RWPE1 (cell line): Measurements from ENCODE around the gene MTMR3.

Experiments
- CTCF ChIA-PET: fragments of 350-600 bp; sonication (Branson Sonifier 250); formaldehyde crosslinking; extraction: SDS; loops from one replicate; lab custom pipeline; 2021; lab: Yijun Ruan, JAX
- POLR2A ChIA-PET: fragments of 400-600 bp; formaldehyde crosslinking; extraction: SDS; loops from one replicate; lab custom pipeline; 2020; ENCODE audit warnings: antibody characterized with exemption; ENCODE audit not compliant: low non-redundant PET; lab: Yijun Ruan, JAX
- DNase-seq: peaks from one replicate; pipeline ENCODE4 v3.0.0; 2012; ENCODE audit warnings: low spot score
- H3K27ac ChIP-seq: fragments of 450-650 bp; 2 replicates; pipeline ENCODE4 v1.5.1; 2017
- TF ChIP-seq, protein P1 (sequence below): fragments of 450-650 bp; conservative IDR thresholded peaks from 2 replicates; pipeline ENCODE4 v1.5.1; 2017; ENCODE audit warnings: low read depth, mild to moderate bottlenecking

MTMR3 gene

DNA sequence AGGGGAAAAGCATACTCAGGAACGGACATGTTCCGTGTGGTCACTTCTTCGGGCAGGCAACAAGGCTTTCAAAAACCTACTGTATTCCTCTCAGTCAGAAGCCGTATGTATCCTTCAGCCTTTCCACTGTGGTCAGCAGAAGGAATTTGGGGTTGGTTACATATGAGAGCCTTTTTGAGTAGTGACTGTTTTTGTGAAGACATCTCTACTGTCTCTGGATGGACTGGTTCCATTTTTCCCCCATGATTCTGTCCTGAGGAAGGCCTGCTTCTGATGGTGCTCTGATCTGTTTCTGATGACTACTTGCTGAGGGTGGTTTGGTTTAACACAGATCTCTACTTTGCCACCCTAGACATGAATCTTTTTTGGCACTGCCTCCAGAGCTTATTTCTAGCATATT, 133.6 kb downstream of the MTMR3 start:
- ChIA-PET POLR2A (no interaction called here), CTCF (no interaction called here)
- DNase-seq = no peak
- TF ChIP-seq, protein P1, sequence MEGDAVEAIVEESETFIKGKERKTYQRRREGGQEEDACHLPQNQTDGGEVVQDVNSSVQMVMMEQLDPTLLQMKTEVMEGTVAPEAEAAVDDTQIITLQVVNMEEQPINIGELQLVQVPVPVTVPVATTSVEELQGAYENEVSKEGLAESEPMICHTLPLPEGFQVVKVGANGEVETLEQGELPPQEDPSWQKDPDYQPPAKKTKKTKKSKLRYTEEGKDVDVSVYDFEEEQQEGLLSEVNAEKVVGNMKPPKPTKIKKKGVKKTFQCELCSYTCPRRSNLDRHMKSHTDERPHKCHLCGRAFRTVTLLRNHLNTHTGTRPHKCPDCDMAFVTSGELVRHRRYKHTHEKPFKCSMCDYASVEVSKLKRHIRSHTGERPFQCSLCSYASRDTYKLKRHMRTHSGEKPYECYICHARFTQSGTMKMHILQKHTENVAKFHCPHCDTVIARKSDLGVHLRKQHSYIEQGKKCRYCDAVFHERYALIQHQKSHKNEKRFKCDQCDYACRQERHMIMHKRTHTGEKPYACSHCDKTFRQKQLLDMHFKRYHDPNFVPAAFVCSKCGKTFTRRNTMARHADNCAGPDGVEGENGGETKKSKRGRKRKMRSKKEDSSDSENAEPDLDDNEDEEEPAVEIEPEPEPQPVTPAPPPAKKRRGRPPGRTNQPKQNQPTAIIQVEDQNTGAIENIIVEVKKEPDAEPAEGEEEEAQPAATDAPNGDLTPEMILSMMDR = no peak
- no peak overlapping the region for H3K27ac ChIP-seq

DNA sequence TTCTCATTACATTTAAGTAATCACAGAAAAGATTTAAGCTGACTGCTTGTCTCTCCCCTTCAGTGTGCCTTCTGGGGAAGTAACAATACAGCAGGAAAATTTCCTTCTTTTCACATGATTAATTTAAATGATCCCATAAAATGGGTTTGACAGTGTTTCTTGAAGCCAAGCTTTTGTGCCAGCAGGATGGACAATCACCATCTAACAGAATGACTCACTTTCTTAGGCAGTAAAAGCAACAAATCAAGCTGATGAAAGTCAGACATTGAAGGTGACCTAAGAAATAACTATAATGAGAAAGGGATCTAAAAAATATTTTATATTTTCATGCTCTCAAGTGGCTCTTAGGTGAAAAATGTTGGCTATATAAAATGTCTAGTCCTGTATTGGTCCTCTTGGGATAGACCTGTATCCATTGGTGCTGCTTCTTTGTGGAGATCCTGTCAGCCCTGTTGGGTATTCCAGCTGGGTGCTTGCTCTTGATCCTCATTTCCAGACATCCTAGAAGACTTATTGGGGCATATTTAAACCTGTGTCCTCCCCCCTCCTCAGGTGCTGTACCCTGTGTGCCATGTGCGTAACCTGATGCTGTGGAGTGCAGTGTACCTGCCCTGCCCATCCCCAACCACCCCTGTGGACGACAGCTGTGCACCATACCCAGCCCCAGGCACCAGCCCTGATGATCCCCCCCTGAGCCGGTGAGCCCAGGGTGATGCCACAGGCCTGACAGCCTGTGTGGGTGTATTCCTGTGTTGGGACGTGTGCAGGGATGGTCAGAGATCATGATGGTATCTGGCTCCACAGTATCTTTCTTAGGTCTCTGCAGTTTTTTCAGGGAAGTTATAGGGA, 134.6 kb downstream of the MTMR3 start:
- TF ChIP-seq, protein P1 = no peak
- CTCF ChIA-PET = no interaction called here
- POLR2A ChIA-PET = no interaction called here
- no peak for DNase-seq
- no peak overlapping the region for H3K27ac ChIP-seq

DNA sequence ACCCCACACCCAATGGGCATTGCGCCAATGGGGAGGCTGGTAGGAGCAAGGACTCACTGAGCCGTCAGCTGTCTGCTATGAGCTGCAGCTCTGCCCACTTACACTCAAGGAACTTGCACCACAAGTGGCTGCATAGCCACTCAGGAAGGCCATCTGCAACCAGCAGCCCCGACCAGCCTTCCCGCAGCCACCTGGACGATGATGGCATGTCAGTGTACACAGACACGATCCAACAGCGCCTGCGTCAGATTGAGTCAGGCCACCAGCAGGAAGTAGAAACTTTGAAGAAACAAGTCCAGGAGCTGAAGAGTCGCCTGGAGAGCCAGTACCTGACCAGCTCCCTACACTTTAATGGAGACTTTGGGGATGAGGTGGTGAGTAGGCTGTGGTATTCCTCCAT, 137.5 kb downstream of the MTMR3 start:
- ChIA-PET POLR2A (no interaction called here), CTCF (no interaction called here)
- DNase-seq = no peak
- no peak overlapping the region for H3K27ac ChIP-seq
- TF ChIP-seq, protein P1 = no peak

DNA sequence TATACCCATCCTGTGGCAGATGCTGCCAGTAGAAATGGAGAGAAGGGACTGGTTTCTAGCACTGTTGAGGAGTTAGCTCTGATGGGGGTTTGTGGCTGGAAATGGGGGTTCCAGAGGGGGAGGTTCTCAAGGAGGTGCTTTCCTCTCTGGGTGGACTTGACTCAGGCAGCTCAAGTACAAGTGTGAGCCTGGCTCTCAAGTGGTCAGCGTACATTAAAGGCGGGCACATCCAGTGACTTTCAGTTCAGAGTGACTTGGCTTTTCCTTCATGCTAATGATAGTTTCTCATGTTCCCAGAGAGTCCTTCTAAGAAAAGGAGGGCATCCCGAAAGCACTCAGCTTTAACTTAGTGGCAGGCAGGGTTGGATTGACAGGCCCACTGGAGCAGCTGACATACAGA, 138.4 kb downstream of the MTMR3 start:
- CTCF ChIA-PET = no interaction called here

DNA sequence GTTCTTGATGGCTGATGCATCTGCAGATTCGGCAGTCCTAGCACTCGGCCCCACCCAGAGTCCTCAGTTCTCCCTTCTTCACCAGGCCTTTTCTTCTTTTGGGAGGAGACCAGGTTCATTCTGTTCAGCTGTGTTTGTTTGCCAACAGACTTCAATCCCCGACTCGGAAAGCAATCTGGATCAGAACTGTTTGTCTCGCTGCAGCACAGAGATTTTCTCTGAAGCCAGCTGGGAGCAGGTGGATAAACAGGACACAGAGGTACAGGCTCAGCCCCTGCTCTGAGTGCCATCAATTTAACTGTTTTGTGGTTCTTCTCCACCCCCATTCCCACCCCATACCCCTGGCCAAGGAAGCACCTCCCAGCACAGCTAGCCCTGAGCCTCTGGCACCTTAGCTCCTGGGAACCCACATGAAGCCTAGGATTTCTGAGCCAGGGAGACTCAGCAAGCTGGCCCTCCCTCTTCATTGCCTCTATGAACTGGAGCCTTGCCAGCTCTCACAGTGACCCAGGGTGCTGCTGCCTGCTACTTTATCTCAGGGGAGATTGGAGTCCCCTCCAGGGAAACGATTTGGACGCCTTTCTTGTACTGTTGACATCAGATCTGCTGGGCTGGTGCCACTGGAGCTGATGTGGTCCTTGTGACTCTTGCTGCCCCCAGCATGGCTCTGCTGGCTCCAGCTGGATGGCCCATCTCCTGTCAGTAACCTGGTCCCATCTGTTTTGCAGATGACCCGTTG, 139.1 kb downstream of the MTMR3 start:
- no peak for DNase-seq
- no peak overlapping the region for H3K27ac ChIP-seq
- CTCF ChIA-PET = no interaction called here
- POLR2A ChIA-PET = interaction anchor here (0.6 kb wide), 1 partner anchor 138 kb away, joined by 6 read pairs; no protein-coding TSS in a partner anchor
- TF ChIP-seq, protein P1 = no peak

More for the DNA sequence above, 138.4 kb downstream of the MTMR3 start:
- TF ChIP-seq, protein P1 = no peak
- H3K27ac ChIP-seq = no peak overlapping the region
- no peak for DNase-seq
- POLR2A ChIA-PET = interaction anchor here (0.6 kb wide), 1 partner anchor 137 kb away, joined by 6 read pairs; no protein-coding TSS in a partner anchor

DNA sequence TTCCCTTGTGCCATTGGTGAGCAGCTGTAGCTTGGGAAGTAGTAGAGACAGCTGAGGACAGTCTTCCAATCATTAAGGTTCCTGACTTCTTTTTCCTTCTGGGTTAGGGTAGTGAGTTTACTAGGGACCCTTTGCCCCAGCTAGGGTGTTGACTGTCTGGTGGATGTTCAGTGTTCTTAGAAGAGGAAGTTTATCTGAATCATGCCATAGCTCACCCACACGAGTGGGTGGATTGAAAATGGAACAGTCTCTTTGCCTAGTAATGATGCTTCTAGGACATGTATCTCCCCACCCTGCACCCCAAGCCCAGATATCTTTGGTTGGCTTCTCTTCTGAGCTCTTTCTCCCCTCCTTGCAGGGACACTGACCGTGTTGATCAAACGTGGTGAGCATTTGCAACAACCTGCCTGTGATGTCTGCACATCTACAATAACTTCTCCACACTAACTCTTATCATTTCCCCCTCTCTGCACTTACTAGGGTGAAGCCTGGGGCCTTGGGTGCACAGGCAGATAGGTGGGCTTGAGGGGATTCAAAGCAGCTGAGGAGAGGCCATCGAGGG, 140.2 kb downstream of the MTMR3 start:
- ChIA-PET CTCF (no interaction called here), POLR2A (no interaction called here)
- H3K27ac ChIP-seq = no peak overlapping the region
- TF ChIP-seq, protein P1 = no peak
- DNase-seq = no peak
